Mesendoderm (in vitro differentiated cells): Measurements from ENCODE around the gene SHROOM3.

Experiments
- DNase-seq: peaks from one replicate; pipeline ENCODE4 v3.0.0; 2013
- H2AK5ac ChIP-seq: 2 replicates; pipeline ENCODE4 v1.6.1; 2013; ENCODE audit warnings: low read length, inconsistent platforms
- H2BK120ac ChIP-seq: 2 replicates; pipeline ENCODE4 v1.6.1; 2013; ENCODE audit warnings: low read depth, mild to moderate bottlenecking, low read length, moderate library complexity, mixed read lengths
- H2BK15ac ChIP-seq: replicated peaks from 2 replicates; pipeline ENCODE4 v1.6.1; 2013; ENCODE audit warnings: low read depth, mild to moderate bottlenecking, moderate library complexity
- H2BK5ac ChIP-seq: 2 replicates; pipeline ENCODE4 v1.6.1; 2013; ENCODE audit warnings: low read length, inconsistent platforms
- H3K18ac ChIP-seq: 2 replicates; pipeline ENCODE4 v1.6.1; 2013; ENCODE audit warnings: mild to moderate bottlenecking, low read length, mixed read lengths
- H3K23ac ChIP-seq: one replicate; pipeline ENCODE4 v1.6.1; 2013; ENCODE audit warnings: low read length
- H3K27ac ChIP-seq: 2 replicates; pipeline ENCODE4 v1.5.1; 2013; ENCODE audit warnings: low read depth, mild to moderate bottlenecking, inconsistent platforms, low read length, moderate library complexity
- H3K27me3 ChIP-seq: 2 replicates; pipeline ENCODE4 v1.6.1; 2013; ENCODE audit warnings: low read length, control low read depth, mild to moderate bottlenecking, inconsistent platforms; ENCODE audit not compliant: insufficient read depth, poor library complexity
- H3K36me3 ChIP-seq: 2 replicates; pipeline ENCODE4 v1.6.1; 2013; ENCODE audit warnings: low read length, inconsistent platforms; ENCODE audit not compliant: control insufficient read depth, insufficient read depth
- H3K4ac ChIP-seq: one replicate; pipeline ENCODE4 v1.6.1; 2013; ENCODE audit warnings: low read depth, mild to moderate bottlenecking, low read length, moderate library complexity
- H3K4me1 ChIP-seq: 2 replicates; pipeline ENCODE4 v1.6.1; 2013; ENCODE audit warnings: low read depth, low read length, inconsistent platforms; ENCODE audit not compliant: control insufficient read depth
- H3K4me2 ChIP-seq: 2 replicates; pipeline ENCODE4 v1.6.1; 2013; ENCODE audit warnings: low read length
- H3K4me3 ChIP-seq: 2 replicates; pipeline ENCODE4 v1.5.1; 2013; ENCODE audit warnings: mild to moderate bottlenecking, low read length
- H3K56ac ChIP-seq: one replicate; pipeline ENCODE4 v1.6.1; 2013; ENCODE audit warnings: low read length
- H3K79me1 ChIP-seq: 2 replicates; pipeline ENCODE4 v1.6.1; 2013; ENCODE audit warnings: low read length, inconsistent platforms
- H3K79me2 ChIP-seq: 2 replicates; pipeline ENCODE4 v1.6.1; 2013; ENCODE audit warnings: mild to moderate bottlenecking, low read length; ENCODE audit not compliant: control insufficient read depth, insufficient read depth
- H3K9ac ChIP-seq: 2 replicates; pipeline ENCODE4 v1.6.1; 2013; ENCODE audit warnings: low read length, inconsistent platforms
- H4K5ac ChIP-seq: one replicate; pipeline ENCODE4 v1.6.1; 2013; ENCODE audit warnings: low read length
- H4K8ac ChIP-seq: one replicate; pipeline ENCODE4 v1.6.1; 2013; ENCODE audit warnings: low read depth, mild to moderate bottlenecking, control low read depth, low read length, moderate library complexity
- WGBS: extraction: QIAGEN DNeasy Blood & Tissue Kit; methylation state at CpG from one replicate; pipeline ENCODE4 v1.1.7; 2013; ENCODE audit warnings: low lambda C conversion rate, missing lambda C conversion rate; ENCODE audit not compliant: insufficient coverage; ENCODE audit errors: extremely low coverage; 5-methylcytosine and 5-hydroxymethylcytosine counted together

The SHROOM3 gene

GRCh38 chr4:76690906-76691275 lies 255.9 kb downstream of the SHROOM3 start:
- Histone ChIP-seq H3K23ac (no peak overlapping the region), H3K36me3 (no peaks in the 10 kb centered on the region), H3K4ac (no peak overlapping the region), H2AK5ac (no peak overlapping the region), H3K18ac (no peak overlapping the region), H3K56ac (no peak overlapping the region), H3K27ac (no peak overlapping the region), H3K4me1 (peaks cover 11% of the 10 kb centered on the region), H3K79me1 (peaks cover 3% of the 10 kb centered on the region), H3K9ac (no peak overlapping the region), H3K4me2 (no peak overlapping the region), H4K5ac (no peak overlapping the region), H3K27me3 (no peaks in the 10 kb centered on the region), H4K8ac (no peak overlapping the region), H3K79me2 (peaks cover 24% of the 10 kb centered on the region), H2BK5ac (no peak overlapping the region), H3K4me3 (no peak overlapping the region), H2BK15ac (no peak overlapping the region), H2BK120ac (no peak overlapping the region)
- no CpG with 5 or more reads among the region's 1 CpG for WGBS
- no peak for DNase-seq

GRCh38 chr4:76691807-76692582 lies 257.0 kb downstream of the SHROOM3 start:
- no peak for DNase-seq
- Histone ChIP-seq H3K79me2 (peaks cover 24% of the 10 kb centered on the region), H3K27ac (no peak overlapping the region), H3K79me1 (peaks cover 3% of the 10 kb centered on the region), H3K4ac (no peak overlapping the region), H4K8ac (no peak overlapping the region), H2BK15ac (no peak overlapping the region), H3K18ac (no peak overlapping the region), H3K9ac (no peak overlapping the region), H2BK5ac (no peak overlapping the region), H3K4me3 (no peak overlapping the region), H2AK5ac (no peak overlapping the region), H3K23ac (peak overlapping the region; percentile 54), H3K56ac (no peak overlapping the region), H3K4me1 (peaks cover 16% of the 10 kb centered on the region), H2BK120ac (no peak overlapping the region), H3K36me3 (no peaks in the 10 kb centered on the region), H3K4me2 (no peak overlapping the region), H4K5ac (no peak overlapping the region), H3K27me3 (no peaks in the 10 kb centered on the region)
- WGBS = no CpG with 5 or more reads among the region's 5 CpGs

- Histone ChIP-seq H4K8ac (no peak overlapping the region), H3K18ac (no peak overlapping the region), H3K9ac (no peak overlapping the region), H3K36me3 (no peaks in the 10 kb centered on the region), H4K5ac (no peak overlapping the region), H3K4me3 (no peak overlapping the region), H2AK5ac (no peak overlapping the region), H3K4ac (no peak overlapping the region), H3K23ac (no peak overlapping the region), H3K4me2 (no peak overlapping the region), H3K27ac (no peak overlapping the region), H3K79me1 (peaks cover 3% of the 10 kb centered on the region), H3K4me1 (peaks cover 16% of the 10 kb centered on the region), H3K79me2 (peaks cover 27% of the 10 kb centered on the region), H3K27me3 (no peaks in the 10 kb centered on the region), H3K56ac (no peak overlapping the region), H2BK120ac (no peak overlapping the region), H2BK15ac (no peak overlapping the region), H2BK5ac (no peak overlapping the region)
- DNase-seq = no peak
- no CpG with 5 or more reads among the region's 2 CpGs for WGBS
Observed at GRCh38 chr4:76692761-76693160, 257.7 kb downstream of the SHROOM3 start.

GRCh38 chr4:76694056-76694455 lies 259.0 kb downstream of the SHROOM3 start:
- Histone ChIP-seq H3K18ac (no peak overlapping the region), H3K4me1 (peaks cover 15% of the 10 kb centered on the region), H3K4me3 (no peak overlapping the region), H4K8ac (no peak overlapping the region), H3K27ac (no peak overlapping the region), H4K5ac (no peak overlapping the region), H3K56ac (no peak overlapping the region), H3K4me2 (no peak overlapping the region), H3K9ac (no peak overlapping the region), H3K23ac (no peak overlapping the region), H3K4ac (no peak overlapping the region), H2BK15ac (no peak overlapping the region), H2BK120ac (no peak overlapping the region), H3K79me2 (peaks cover 32% of the 10 kb centered on the region), H3K79me1 (peaks cover 5% of the 10 kb centered on the region), H2BK5ac (no peak overlapping the region), H3K27me3 (no peaks in the 10 kb centered on the region), H3K36me3 (no peaks in the 10 kb centered on the region), H2AK5ac (no peak overlapping the region)
- WGBS = no CpG with 5 or more reads among the region's 1 CpG
- no peak for DNase-seq

GRCh38 chr4:76696109-76696508 lies 261.1 kb downstream of the SHROOM3 start:
- H3K4me3 ChIP-seq = no peak overlapping the region
- no peak overlapping the region for H3K27ac ChIP-seq

More at GRCh38 chr4:76696109-76696508, 261.1 kb downstream of the SHROOM3 start:
- H2BK15ac ChIP-seq = no peak overlapping the region
- H3K4me1 ChIP-seq = peaks cover 15% of the 10 kb centered on the region
- H2AK5ac ChIP-seq = no peak overlapping the region
- no peak overlapping the region for H2BK120ac ChIP-seq
- no peak overlapping the region for H3K56ac ChIP-seq
- H3K23ac ChIP-seq = no peak overlapping the region
- no peak overlapping the region for H4K5ac ChIP-seq
- H3K79me2 ChIP-seq = peaks cover 31% of the 10 kb centered on the region
- peaks cover 12% of the 10 kb centered on the region for H3K79me1 ChIP-seq
- no peak overlapping the region for H3K9ac ChIP-seq
- H4K8ac ChIP-seq = no peak overlapping the region
- H3K18ac ChIP-seq = no peak overlapping the region
- H3K4ac ChIP-seq = no peak overlapping the region
- no CpG with 5 or more reads among the region's 7 CpGs for WGBS
- peak; percentile 99 for DNase-seq
- H2BK5ac ChIP-seq = no peak overlapping the region
- H3K4me2 ChIP-seq = no peak overlapping the region
- H3K27me3 ChIP-seq = no peaks in the 10 kb centered on the region
- H3K36me3 ChIP-seq = no peaks in the 10 kb centered on the region
